ENCODE measurements around the gene PPFIA3.
A peak's percentile ranks its signal among the peaks of the same experiment; 100 is the strongest.
"Not testable (repeated sequence)": the region's sequence is repeated elsewhere in the genome, so short reads cannot be mapped to it uniquely, and the experiment has no call there.

PPFIA3 gene

GRCh38 chr19:49119411-49120324 lies at the start of gene PPFIA3:
PPFIA3 (plus strand) TSS chr19:49119544; CDS start chr19:49127874, 8,330 bp downstream.
- no peak for DNase-seq

- no peak for DNase-seq
Measured at GRCh38 chr19:49070416-49070815, 48.9 kb upstream of the PPFIA3 start.

- DNase-seq, result no peak
Measured at GRCh38 chr19:49071860-49072547, 47.3 kb upstream of the PPFIA3 start.

DNA sequence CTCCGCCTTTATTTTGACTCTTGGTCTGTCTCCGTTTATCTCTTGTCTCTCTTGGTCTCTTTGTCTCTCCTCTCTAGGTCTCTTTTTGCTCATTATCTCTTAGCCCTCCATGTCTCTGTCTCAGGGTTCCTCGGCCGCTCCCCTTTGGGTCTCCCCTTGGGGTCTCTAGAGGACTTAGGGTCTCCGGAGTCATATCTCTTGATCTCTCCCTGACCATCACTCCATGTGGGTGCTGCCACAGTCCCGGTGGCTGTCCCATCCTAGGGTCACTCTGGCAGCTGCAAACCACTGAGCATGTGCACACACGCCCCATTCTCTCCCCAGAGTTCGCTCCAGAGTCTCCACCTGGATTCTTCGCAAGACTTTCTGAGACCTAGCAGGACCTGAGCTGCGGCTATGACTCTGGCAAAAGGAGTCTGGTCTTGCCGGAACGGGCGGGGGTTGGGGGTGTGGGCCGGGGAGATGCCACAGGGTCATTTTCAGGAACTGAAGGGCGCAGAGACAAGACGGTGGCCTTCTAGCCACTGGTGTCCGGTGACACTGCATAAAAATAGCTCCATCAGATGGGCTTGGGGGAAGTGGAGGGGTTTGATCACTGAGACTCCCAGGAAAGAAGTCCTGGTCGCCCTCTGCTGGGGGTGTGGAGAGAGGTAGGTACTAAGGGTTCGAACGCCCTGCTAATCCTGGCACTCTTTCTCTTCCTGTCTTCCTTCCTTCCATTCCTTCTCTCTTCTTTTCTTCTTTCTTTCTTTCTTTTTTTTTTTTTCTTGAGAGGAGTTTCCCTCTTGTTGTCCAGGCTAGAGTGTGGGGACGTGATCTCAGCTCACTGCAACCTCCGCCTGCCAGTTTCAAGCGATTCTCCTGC lies 45.6 kb upstream of the PPFIA3 start:
- peak; percentile 75 for DNase-seq

- not testable (repeated sequence) for DNase-seq
Measured at GRCh38 chr19:49074869-49075268, 44.5 kb upstream of the PPFIA3 start.

DNA sequence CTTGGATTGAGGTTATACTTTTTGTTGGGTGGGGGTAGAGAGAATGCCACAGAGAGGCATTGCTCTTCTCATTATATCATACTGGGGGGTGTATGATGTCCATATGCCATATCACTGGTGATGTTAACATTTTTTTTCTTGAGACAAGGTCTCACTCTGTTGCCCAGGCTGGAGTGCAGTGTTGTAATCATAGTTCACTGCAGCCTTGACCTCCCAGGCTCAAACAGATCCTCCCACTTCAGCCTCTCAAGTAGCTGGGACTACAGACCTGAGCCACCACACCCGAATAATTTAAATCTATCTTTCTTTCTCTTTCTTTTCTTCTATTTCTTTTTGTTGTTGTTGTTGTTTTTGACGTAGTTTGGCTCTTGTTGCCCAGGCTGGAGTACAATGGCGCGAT lies 39.0 kb upstream of the PPFIA3 start:
- no peak for DNase-seq

- DNase-seq, result no peak
Measured at GRCh38 chr19:49081273-49081672, 38.1 kb upstream of the PPFIA3 start.

DNA sequence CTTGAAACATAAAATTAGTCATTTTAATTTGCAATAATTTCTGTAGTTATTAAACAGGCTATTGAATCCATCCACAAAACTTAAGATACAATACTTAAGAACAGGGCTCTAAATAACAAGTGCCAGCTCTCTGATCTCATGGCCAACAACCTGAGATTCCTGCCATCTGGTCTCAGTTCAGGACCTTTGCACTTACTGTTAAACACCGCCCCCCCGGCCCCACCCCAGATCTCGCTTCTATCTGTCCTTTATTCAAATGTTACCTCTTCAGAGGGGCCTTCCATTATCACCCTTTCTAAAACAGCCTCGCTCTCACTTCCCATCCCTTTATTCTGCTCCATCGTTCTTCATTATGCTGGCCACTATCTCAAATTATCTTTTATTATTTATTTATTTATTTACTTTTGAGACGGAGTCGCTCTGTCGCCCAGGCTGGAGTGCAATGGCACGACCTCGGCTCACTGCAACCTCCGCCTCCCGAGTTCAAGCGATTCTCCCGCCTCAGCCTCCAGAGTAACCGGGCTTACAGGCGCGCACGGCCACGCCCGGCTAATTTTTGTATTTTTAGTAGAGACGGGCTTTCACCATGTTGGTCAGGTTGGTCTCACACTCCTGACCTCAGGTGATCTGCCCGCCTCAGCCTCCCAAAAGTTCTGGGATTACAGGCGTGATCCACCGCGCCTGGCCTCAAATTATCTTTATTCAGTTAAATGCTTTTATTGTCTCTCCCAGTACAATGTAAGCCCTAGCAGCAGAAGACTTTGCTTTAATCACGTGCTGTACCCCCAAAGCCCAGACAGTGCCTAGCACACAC lies 34.9 kb upstream of the PPFIA3 start:
- DNase-seq, result no peak

- peak; percentile 93 for DNase-seq
Measured at GRCh38 chr19:49085020-49085867, 34.1 kb upstream of the PPFIA3 start, which contains the start of gene SNRNP70. SNRNP70 (plus strand) TSS chr19:49085451; CDS start chr19:49086415, 964 bp downstream.

DNA sequence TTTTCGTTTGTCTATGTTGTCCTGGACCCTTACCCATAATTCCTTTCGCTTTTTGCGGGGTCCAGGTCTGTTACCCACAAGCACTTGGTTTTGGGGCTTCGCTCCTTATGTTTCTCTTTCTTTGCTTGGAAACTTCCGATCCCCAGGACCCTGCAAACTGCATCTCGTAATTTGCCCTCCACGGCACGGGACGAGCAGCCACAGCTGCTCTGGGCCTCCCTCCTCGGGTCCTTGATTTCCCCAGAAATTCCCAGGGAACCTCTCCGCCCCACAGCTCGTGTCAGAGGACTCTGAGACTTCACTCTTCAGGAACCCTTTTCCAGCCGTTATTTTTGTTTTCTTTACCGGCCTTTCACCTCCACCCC lies 33.5 kb upstream of the PPFIA3 start:
- no peak for DNase-seq

DNA sequence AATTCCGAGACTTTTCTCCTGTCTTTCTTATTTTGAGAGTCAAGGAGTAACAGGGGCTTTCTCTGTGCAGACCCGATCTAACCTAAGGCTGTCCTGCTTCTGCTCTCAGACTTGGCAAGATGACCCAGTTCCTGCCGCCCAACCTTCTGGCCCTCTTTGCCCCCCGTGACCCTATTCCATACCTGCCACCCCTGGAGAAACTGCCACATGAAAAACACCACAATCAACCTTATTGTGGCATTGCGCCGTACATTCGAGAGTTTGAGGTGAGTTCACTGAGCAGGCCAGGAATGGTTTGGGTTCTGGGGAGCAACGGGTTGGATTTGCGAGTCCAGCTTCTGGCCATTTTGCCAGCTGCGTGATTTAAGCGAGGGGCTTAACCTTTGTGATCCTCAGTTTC lies 33.0 kb upstream of the PPFIA3 start:
- DNase-seq, result no peak

DNA sequence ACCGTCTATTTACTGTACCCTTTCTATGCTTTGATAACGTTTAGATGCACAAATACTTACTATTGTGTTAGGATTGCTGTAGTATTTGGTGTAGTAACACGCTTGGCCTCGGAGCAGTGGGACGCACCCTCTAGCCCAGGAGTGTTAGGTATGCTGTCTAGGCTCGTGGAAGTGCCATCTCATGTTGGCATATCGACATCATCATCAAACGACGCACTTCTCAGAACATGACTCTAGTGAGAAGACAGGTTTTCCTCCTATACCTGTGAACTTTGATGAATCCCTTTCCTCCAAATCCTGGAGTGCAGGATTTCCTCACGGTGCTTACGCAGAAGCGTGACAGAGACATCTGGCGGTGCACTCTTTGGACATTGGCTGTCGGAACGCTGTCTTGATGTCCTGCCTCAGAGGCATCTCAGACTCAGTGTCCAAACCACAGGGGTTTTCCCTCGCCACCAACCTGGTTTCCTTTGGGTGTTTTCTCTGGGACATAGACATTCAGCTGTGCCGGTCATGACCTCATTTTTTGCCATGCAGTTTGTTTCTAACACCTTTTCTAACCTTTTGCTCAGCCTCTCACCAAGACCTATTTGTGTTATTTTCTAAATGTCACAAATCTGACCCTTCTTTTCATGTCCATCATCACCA lies 27.8 kb upstream of the PPFIA3 start:
- DNase-seq, result no peak

DNA sequence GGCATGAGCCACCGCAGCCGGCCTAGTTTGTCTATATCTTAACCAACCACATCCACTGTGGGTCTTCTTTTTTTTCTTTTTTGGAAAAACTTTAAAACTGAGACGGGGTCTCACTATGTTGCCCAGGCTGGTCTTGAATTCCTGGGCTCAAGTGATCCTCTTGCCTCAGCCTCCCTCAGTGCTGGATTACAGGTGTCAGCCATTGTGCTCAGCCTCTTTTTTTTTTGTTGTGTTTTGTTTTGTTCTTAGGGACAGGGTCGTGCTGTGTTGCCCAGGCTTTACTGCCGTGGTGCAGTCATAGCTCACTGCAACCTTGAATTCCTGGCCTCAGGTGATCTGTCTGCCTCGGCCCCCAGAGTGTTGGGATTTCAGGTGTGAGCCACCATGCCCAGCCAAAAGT lies 26.7 kb upstream of the PPFIA3 start:
- no peak for DNase-seq

GRCh38 chr19:49094505-49095482 lies 24.6 kb upstream of the PPFIA3 start:
- DNase-seq, result no peak

GRCh38 chr19:49097453-49098288 lies 21.7 kb upstream of the PPFIA3 start:
- DNase-seq, result peak; percentile 61

GRCh38 chr19:49098795-49099194 lies 20.5 kb upstream of the PPFIA3 start:
- no peak for DNase-seq

DNA sequence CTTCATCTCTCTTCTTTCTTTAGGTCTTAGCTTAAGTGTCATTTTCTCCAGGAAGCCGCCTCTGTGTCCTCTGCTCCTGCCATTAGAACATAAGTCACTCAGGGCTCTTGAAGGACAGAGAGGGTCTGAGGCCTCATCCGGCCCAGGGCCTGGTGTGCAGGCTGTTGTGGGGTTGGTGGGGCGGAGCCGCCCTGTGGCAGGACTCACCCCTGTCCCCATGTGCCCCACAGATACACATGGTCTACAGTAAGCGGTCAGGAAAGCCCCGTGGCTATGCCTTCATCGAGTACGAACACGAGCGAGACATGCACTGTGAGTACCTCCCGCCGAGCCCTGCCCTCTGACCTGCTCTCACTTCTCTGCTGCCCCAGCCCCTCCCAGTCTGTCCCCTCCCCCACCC lies 18.2 kb upstream of the PPFIA3 start:
- DNase-seq, result no peak

GRCh38 chr19:49102303-49102702 lies 17.0 kb upstream of the PPFIA3 start:
- no peak for DNase-seq
